ENCODE measurements around the gene KRT15. TPM values are rescaled to one million over a fixed set of nuclear protein-coding genes. Genes with fewer than 3 reads are reported as not detected.

KRT15 gene
- total RNA-seq, 4 donors from 2014 or later, result not detected

- TF ChIP-seq CTCF (IDR thresholded peaks at IDR 0.05; ENCODE audit: low read depth), result no peak
Observed at GRCh38 chr17:41556306-41556705, 37.6 kb upstream of the KRT15 start.

- TF ChIP-seq CTCF (IDR thresholded peaks at IDR 0.05; ENCODE audit: low read depth), result no peak
Observed at GRCh38 chr17:41555105-41555887, 36.6 kb upstream of the KRT15 start.

GRCh38 chr17:41553987-41554680, 35.4 kb upstream of the KRT15 start:
- no peak for TF ChIP-seq CTCF (IDR thresholded peaks at IDR 0.05; ENCODE audit: low read depth)

- no peak for TF ChIP-seq CTCF (IDR thresholded peaks at IDR 0.05; ENCODE audit: low read depth)
Observed at GRCh38 chr17:41553176-41553575, 34.5 kb upstream of the KRT15 start.

- no peak for TF ChIP-seq CTCF (IDR thresholded peaks at IDR 0.05; ENCODE audit: low read depth)
Observed at GRCh38 chr17:41552455-41552854, 33.8 kb upstream of the KRT15 start.

- TF ChIP-seq CTCF (IDR thresholded peaks at IDR 0.05; ENCODE audit: low read depth), result no peak
Observed at GRCh38 chr17:41551365-41551764, 32.7 kb upstream of the KRT15 start.

- no peak for TF ChIP-seq CTCF (IDR thresholded peaks at IDR 0.05; ENCODE audit: low read depth)
Observed at GRCh38 chr17:41549596-41550039, 30.9 kb upstream of the KRT15 start.
